GM10266 (cell line): ENCODE results near the gene IGF2BP2.

Source experiments
- DNase-seq: peaks from one replicate; pipeline ENCODE4 v3.0.0; 2012; ENCODE audit errors: extremely low spot score
- CTCF ChIP-seq: IDR thresholded peaks from 2 replicates; pipeline ENCODE4 v1.5.1; 2012; ENCODE audit warnings: mild to moderate bottlenecking, low read depth; ENCODE audit not compliant: control insufficient read depth, insufficient read depth; ENCODE audit errors: missing control alignments

Gene IGF2BP2

GRCh38 chr3:185764163-185764979, 60.5 kb downstream of the IGF2BP2 start:
- no peak for DNase-seq
- no peak for TF ChIP-seq CTCF

GRCh38 chr3:185763347-185764005, 61.4 kb downstream of the IGF2BP2 start:
- no peak for DNase-seq
- no peak for TF ChIP-seq CTCF

GRCh38 chr3:185760550-185760949, 64.3 kb downstream of the IGF2BP2 start:
- no peak for TF ChIP-seq CTCF
- DNase-seq: no peak

- TF ChIP-seq CTCF: no peak
- no peak for DNase-seq
Measured at GRCh38 chr3:185760088-185760487, 64.8 kb downstream of the IGF2BP2 start.

DNA sequence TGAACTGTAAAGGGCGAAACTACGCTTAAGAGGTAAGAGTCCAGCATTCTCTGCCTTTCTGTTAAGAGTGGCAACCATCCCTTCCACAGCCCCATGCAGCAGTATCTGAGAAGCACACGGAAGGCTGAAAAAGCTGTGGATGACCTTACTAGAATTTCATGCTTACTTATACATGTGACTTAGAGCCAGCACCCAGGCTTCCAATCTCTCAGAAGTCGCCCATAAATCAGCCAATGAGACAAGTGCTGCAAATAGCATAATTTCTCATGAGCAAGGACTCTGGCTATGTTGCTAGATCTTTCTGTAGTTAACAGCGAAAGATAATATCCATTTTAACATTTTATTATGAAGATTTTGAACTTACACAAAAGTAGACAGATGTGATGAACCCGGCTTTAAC, 65.3 kb downstream of the IGF2BP2 start:
- no peak for TF ChIP-seq CTCF
- DNase-seq: no peak

GRCh38 chr3:185758912-185759311, 65.9 kb downstream of the IGF2BP2 start:
- TF ChIP-seq CTCF: no peak
- no peak for DNase-seq

DNA sequence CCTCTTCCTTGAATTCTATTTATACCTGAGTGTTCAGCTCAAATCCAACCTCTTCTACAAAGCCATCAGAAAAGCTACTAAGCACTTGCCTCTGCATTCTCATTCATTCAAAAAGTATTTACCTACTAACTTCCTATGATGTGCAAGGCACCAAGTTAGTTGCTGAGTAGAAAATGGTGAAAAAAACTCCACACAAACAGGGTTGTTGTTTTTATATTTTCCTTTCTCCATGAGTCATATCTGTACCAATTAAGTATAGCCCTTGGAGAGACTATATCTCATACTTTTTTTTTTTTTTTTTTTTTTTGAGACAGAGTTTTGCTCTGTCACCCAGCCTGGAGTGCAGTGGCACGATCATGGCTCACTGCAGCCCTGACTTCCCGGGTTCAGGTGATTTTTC, 67.7 kb downstream of the IGF2BP2 start:
- TF ChIP-seq CTCF: no peak
- no peak for DNase-seq
